Measurements from ENCODE around the gene TMEM116. TPM values are rescaled to one million over a fixed set of nuclear protein-coding genes. Genes with fewer than 3 reads are reported as not detected.

The TMEM116 gene
- total and polyA plus RNA-seq, 8 donors = 2.5 to 7.3 (median 4.2) TPM

- DNase-seq (no peak), FAIRE-seq (no peak), ATAC-seq (no peak)
- Histone ChIP-seq H3K4me1 (no peaks in the 10 kb centered on the region), H3K27ac (no peak overlapping the region), H3K36me3 (no peaks in the 10 kb centered on the region), H3K4me3 (no peak overlapping the region), H3K9me3 (no peaks in the 10 kb centered on the region), H3K27me3 (no peaks in the 10 kb centered on the region)
- TF ChIP-seq CTCF (IDR thresholded peaks at IDR 0.05) = no peak
- intact Hi-C loops (cut with DNase I) = no loop called here
- 80 to 84% methylated on average over 3 of the region's 3 CpGs for WGBS, 2 donors
These were observed 87.8 kb downstream of the TMEM116 start for GRCh38 chr12:111925171-111925570.

- ATAC-seq (no peak), DNase-seq (no peak), FAIRE-seq (no peak)
- Histone ChIP-seq H3K4me1 (no peaks in the 10 kb centered on the region), H3K27ac (no peak overlapping the region), H3K36me3 (no peaks in the 10 kb centered on the region), H3K4me3 (no peak overlapping the region), H3K9me3 (no peaks in the 10 kb centered on the region), H3K27me3 (no peaks in the 10 kb centered on the region)
- no peak for TF ChIP-seq CTCF (IDR thresholded peaks at IDR 0.05)
- 98 to 100% methylated on average over 1 of the region's 1 CpG for WGBS, 2 donors
- intact Hi-C loops (cut with DNase I) = no loop called here
These were observed 105.2 kb downstream of the TMEM116 start for GRCh38 chr12:111907740-111908139.

GRCh38 chr12:111905502-111905901, 107.5 kb downstream of the TMEM116 start:
- H3K27ac ChIP-seq = no peak overlapping the region
- DNase-seq (no peak), ATAC-seq (no peak), FAIRE-seq (no peak)
- H3K4me3 ChIP-seq = no peak overlapping the region
- no peaks in the 10 kb centered on the region for H3K36me3 ChIP-seq
- 77 to 85% methylated on average over 3 of the region's 3 CpGs for WGBS, 2 donors
- H3K4me1 ChIP-seq = no peaks in the 10 kb centered on the region
- TF ChIP-seq CTCF (IDR thresholded peaks at IDR 0.05) = no peak
- intact Hi-C loops (cut with DNase I) = no loop called here
- no peaks in the 10 kb centered on the region for H3K9me3 ChIP-seq
- H3K27me3 ChIP-seq = no peaks in the 10 kb centered on the region

GRCh38 chr12:111904446-111904975, 108.5 kb downstream of the TMEM116 start:
- intact Hi-C loops (cut with DNase I) = no loop called here
- no peak for DNase-seq
- Histone ChIP-seq H3K36me3 (no peaks in the 10 kb centered on the region), H3K27me3 (no peaks in the 10 kb centered on the region), H3K27ac (no peak overlapping the region), H3K4me1 (no peaks in the 10 kb centered on the region), H3K4me3 (no peak overlapping the region), H3K9me3 (no peaks in the 10 kb centered on the region)
- TF ChIP-seq CTCF (IDR thresholded peaks at IDR 0.05) = no peak
- ATAC-seq = no peak
- no peak for FAIRE-seq

- no peak for ATAC-seq
- no peak for TF ChIP-seq CTCF (IDR thresholded peaks at IDR 0.05)
- H3K4me1 ChIP-seq = no peaks in the 10 kb centered on the region
- no peaks in the 10 kb centered on the region for H3K27me3 ChIP-seq
- FAIRE-seq = no peak
- H3K4me3 ChIP-seq = no peak overlapping the region
- DNase-seq = no peak
- intact Hi-C loops (cut with DNase I) = no loop called here
- no peaks in the 10 kb centered on the region for H3K9me3 ChIP-seq
- 77 to 83% methylated on average over 4 of the region's 4 CpGs for WGBS, 2 donors
- no peaks in the 10 kb centered on the region for H3K36me3 ChIP-seq
- H3K27ac ChIP-seq = no peak overlapping the region
These were observed 111.8 kb downstream of the TMEM116 start for GRCh38 chr12:111901182-111901581.

Data from pancreas (tissue), 10 donors.